Stimulated activated CD4-positive, alpha-beta T cell treated with anti-CD3 and anti-CD28 coated beads, Interleukin-4, amount 100 ng/mL, for 24 hours (primary cell): ENCODE data around the gene RAE1.
"Not testable (repeated sequence)": the region's sequence is repeated elsewhere in the genome, so short reads cannot be mapped to it uniquely, and the experiment has no call there.

Source experiments
- DNase-seq: peaks from one replicate; pipeline ENCODE4 v3.0.0-alpha.2; 2020

RAE1 gene

GRCh38 chr20:57327820-57328219, 23.2 kb upstream of the RAE1 start:
- DNase-seq = no peak

- no peak for DNase-seq
These were observed 21.3 kb upstream of the RAE1 start, which contains the start of gene SPO11 for GRCh38 chr20:57329608-57330221. TSS of gene SPO11 (plus strand) at chr20:57329803. CDS start at chr20:57329868, 65 bp downstream.

- no peak for DNase-seq
These were observed 20.1 kb upstream of the RAE1 start for GRCh38 chr20:57330998-57331397.

- DNase-seq = no peak
These were observed 18.7 kb upstream of the RAE1 start for GRCh38 chr20:57332105-57333089.

- DNase-seq = no peak
These were observed 15.7 kb upstream of the RAE1 start for GRCh38 chr20:57335392-57335791.

GRCh38 chr20:57341663-57342062, 9.4 kb upstream of the RAE1 start:
- no peak for DNase-seq

GRCh38 chr20:57342829-57343228, 8.2 kb upstream of the RAE1 start:
- no peak for DNase-seq

- peak; percentile 75 for DNase-seq
These were observed 4.6 kb upstream of the RAE1 start for GRCh38 chr20:57346477-57346876.

GRCh38 chr20:57347393-57347792, 3.7 kb upstream of the RAE1 start:
- DNase-seq = no peak

GRCh38 chr20:57348200-57348921, 2.7 kb upstream of the RAE1 start:
- not testable (repeated sequence) for DNase-seq

GRCh38 chr20:57348922-57349574, 2.0 kb upstream of the RAE1 start:
- DNase-seq = not testable (repeated sequence)

GRCh38 chr20:57350081-57350710, 859 bp upstream of the RAE1 start:
- no peak for DNase-seq

- DNase-seq = not testable (repeated sequence)
These were observed 371 bp upstream of the RAE1 start for GRCh38 chr20:57350726-57351041.

GRCh38 chr20:57352305-57352704, 1.2 kb downstream of the RAE1 start:
- DNase-seq = no peak

- no peak for DNase-seq
These were observed 2.3 kb downstream of the RAE1 start for GRCh38 chr20:57353351-57353750.

GRCh38 chr20:57361517-57361916, 10.5 kb downstream of the RAE1 start:
- no peak for DNase-seq

- DNase-seq = no peak
These were observed 13.4 kb downstream of the RAE1 start for GRCh38 chr20:57364451-57364850.

GRCh38 chr20:57369596-57369995, 18.5 kb downstream of the RAE1 start:
- DNase-seq = no peak

GRCh38 chr20:57370316-57370715, 19.3 kb downstream of the RAE1 start:
- DNase-seq = no peak

- DNase-seq = no peak
These were observed 20.3 kb downstream of the RAE1 start for GRCh38 chr20:57371363-57371762.

- DNase-seq = no peak
These were observed 21.1 kb downstream of the RAE1 start for GRCh38 chr20:57372157-57372556.

- no peak for DNase-seq
These were observed 21.7 kb downstream of the RAE1 start for GRCh38 chr20:57372581-57373350.
